Measurements from ENCODE around the gene SEMA4G. TPM values are rescaled to one million over a fixed set of nuclear protein-coding genes. Genes with fewer than 3 reads are reported as not detected.

SEMA4G gene
- total RNA-seq, 1 donor: under 0.01 TPM

DNA sequence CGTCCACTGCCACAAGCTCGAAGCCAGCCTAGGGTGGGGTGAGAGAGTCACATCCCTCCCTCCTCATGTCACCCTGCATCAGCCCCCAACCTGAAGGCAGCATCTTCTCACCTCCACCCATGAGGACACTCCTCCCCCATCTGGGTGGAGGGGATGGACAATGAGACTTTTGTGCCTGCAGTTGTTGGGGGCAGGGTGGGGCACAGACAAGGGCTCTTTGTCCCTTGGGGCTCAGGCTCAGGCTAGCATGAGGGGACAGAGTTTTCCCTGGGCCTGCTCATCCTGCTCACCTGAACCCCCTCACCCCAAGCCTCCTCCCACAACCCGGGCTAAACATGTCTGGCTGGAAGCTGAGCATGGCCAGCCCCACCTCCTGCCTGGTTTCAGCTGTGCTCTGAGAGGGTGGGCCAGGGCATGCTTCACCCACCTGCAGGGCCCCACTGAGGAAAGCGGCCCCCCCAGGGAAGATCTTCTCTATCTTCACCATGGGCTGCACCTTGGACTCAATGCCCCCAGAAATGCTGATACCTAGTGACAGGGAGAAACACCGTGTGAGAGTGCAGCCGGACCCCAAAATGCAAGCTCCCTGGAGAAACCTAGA is 39.6 kb downstream of the SEMA4G start:
- no peaks in the 10 kb centered on the region for H3K27me3 ChIP-seq (ENCODE audit: insufficient read depth, low read length)
- no peak overlapping the region for H3K4me2 ChIP-seq (ENCODE audit: insufficient read depth, low read length)
- H3K27ac ChIP-seq (ENCODE audit: low read depth, low read length): no peak overlapping the region
- H3K79me2 ChIP-seq (ENCODE audit: insufficient read depth, low read length): peaks cover 20% of the 10 kb centered on the region
- peaks cover 23% of the 10 kb centered on the region for H3K4me1 ChIP-seq (ENCODE audit: insufficient read depth, low read length)
- TF ChIP-seq, protein P1, sequence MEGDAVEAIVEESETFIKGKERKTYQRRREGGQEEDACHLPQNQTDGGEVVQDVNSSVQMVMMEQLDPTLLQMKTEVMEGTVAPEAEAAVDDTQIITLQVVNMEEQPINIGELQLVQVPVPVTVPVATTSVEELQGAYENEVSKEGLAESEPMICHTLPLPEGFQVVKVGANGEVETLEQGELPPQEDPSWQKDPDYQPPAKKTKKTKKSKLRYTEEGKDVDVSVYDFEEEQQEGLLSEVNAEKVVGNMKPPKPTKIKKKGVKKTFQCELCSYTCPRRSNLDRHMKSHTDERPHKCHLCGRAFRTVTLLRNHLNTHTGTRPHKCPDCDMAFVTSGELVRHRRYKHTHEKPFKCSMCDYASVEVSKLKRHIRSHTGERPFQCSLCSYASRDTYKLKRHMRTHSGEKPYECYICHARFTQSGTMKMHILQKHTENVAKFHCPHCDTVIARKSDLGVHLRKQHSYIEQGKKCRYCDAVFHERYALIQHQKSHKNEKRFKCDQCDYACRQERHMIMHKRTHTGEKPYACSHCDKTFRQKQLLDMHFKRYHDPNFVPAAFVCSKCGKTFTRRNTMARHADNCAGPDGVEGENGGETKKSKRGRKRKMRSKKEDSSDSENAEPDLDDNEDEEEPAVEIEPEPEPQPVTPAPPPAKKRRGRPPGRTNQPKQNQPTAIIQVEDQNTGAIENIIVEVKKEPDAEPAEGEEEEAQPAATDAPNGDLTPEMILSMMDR (IDR thresholded peaks at IDR 0.05; ENCODE audit: extremely low read depth, low read depth, low read length): no peak
- H3K9me3 ChIP-seq (ENCODE audit: low read depth, low read length): no peaks in the 10 kb centered on the region
- H4K20me1 ChIP-seq (ENCODE audit: insufficient read depth, low read length): peaks cover 20% of the 10 kb centered on the region
- peaks cover 31% of the 10 kb centered on the region for H3K36me3 ChIP-seq (ENCODE audit: insufficient read depth, low read length)
- DNase-seq (ENCODE audit: insufficient read length, low spot score, missing footprints): no peak
- no peak overlapping the region for H2AFZ ChIP-seq (ENCODE audit: low read length)
- H3K4me3 ChIP-seq (ENCODE audit: insufficient read depth, low read length): no peak overlapping the region

DNA sequence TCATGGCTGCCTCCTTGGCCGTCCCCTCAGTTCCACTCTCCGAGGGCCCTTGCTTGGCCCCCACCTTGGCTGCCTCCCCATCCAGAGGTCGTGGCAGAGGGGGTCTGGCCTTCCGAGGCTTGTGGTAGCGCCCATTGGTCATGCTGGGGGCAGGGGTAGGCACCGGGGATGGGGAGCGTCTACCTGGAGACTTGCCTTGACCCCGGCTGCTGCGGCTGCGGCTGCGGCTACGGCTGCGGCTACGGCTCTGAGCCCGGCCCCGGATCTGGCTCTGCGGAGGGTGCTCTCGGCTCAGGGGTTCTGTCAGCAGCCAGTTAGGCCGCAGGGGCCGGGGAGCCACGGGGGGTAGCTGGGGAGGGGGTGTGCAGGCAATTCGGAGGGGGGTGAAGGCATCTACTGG is 41.0 kb downstream of the SEMA4G start:
- H3K36me3 ChIP-seq (ENCODE audit: insufficient read depth, low read length): peaks cover 17% of the 10 kb centered on the region

DNA sequence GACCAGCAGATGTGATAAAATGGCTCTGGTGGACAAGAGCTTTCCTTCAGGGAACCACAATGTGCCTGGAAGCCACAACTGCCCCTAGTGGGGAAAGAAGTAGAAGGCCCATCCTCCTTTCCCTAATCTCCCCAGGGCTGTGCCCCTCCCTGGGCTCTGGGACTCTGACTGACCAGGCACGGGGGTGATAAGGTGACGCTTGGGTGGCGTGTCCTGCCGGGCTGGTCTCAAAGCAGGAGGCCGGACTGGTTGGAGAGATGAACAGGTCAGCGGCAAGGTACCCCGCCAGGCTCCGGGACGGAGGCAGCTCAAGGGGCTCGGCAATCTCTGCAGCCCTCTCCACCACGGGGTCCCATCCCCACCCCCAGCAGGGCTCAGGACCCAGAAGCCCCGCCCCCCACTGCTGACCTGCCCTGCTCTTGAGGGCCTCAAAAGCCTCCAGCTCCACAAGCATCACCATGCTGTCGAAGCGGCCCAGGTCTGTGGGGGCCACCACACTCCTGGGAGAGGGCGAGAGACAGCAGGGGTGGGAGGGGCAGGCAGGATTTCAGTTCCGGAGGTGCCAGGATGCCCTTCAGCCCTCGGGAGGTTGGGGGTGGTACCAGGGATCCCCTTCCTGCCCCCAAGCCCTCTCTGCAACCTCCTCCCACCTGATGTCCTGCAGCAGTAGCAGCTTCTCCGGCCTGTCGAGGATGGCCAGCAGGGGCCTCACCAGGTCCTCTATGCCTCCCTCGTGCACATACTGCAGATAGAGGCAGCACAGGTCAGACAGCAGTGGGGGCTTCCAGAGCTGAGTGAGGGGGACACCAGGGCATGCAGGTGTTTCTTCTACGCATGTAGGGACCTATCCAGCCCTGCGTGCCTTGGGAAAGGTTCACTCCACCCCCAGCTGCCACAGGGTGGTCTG is 42.5 kb downstream of the SEMA4G start:
- no peak overlapping the region for H3K4me3 ChIP-seq (ENCODE audit: insufficient read depth, low read length)
- DNase-seq (ENCODE audit: insufficient read length, low spot score, missing footprints): peak; percentile 93
- H4K20me1 ChIP-seq (ENCODE audit: insufficient read depth, low read length): peaks cover 5% of the 10 kb centered on the region
- no peaks in the 10 kb centered on the region for H3K27me3 ChIP-seq (ENCODE audit: insufficient read depth, low read length)
- no peak overlapping the region for H3K4me2 ChIP-seq (ENCODE audit: insufficient read depth, low read length)
- peaks cover 4% of the 10 kb centered on the region for H3K36me3 ChIP-seq (ENCODE audit: insufficient read depth, low read length)
- H2AFZ ChIP-seq (ENCODE audit: low read length): no peak overlapping the region
- TF ChIP-seq, protein P1 (IDR thresholded peaks at IDR 0.05; ENCODE audit: extremely low read depth, low read depth, low read length): peak; percentile 46
- H3K9me3 ChIP-seq (ENCODE audit: low read depth, low read length): no peaks in the 10 kb centered on the region
- H3K27ac ChIP-seq (ENCODE audit: low read depth, low read length): no peak overlapping the region
- peaks cover 36% of the 10 kb centered on the region for H3K4me1 ChIP-seq (ENCODE audit: insufficient read depth, low read length)
- H3K79me2 ChIP-seq (ENCODE audit: insufficient read depth, low read length): no peaks in the 10 kb centered on the region

More for the DNA sequence above, 41.0 kb downstream of the SEMA4G start:
- no peak overlapping the region for H3K4me3 ChIP-seq (ENCODE audit: insufficient read depth, low read length)
- H3K79me2 ChIP-seq (ENCODE audit: insufficient read depth, low read length): peaks cover 7% of the 10 kb centered on the region
- H3K27me3 ChIP-seq (ENCODE audit: insufficient read depth, low read length): no peaks in the 10 kb centered on the region
- no peak overlapping the region for H3K4me2 ChIP-seq (ENCODE audit: insufficient read depth, low read length)
- TF ChIP-seq, protein P1 (IDR thresholded peaks at IDR 0.05; ENCODE audit: extremely low read depth, low read depth, low read length): no peak
- H3K9me3 ChIP-seq (ENCODE audit: low read depth, low read length): no peaks in the 10 kb centered on the region
- no peak overlapping the region for H3K27ac ChIP-seq (ENCODE audit: low read depth, low read length)
- DNase-seq (ENCODE audit: insufficient read length, low spot score, missing footprints): peak; percentile 13
- H2AFZ ChIP-seq (ENCODE audit: low read length): no peak overlapping the region
- peaks cover 33% of the 10 kb centered on the region for H3K4me1 ChIP-seq (ENCODE audit: insufficient read depth, low read length)
- peaks cover 10% of the 10 kb centered on the region for H4K20me1 ChIP-seq (ENCODE audit: insufficient read depth, low read length)
